Measurements from ENCODE around the gene KRT72.

DNA sequence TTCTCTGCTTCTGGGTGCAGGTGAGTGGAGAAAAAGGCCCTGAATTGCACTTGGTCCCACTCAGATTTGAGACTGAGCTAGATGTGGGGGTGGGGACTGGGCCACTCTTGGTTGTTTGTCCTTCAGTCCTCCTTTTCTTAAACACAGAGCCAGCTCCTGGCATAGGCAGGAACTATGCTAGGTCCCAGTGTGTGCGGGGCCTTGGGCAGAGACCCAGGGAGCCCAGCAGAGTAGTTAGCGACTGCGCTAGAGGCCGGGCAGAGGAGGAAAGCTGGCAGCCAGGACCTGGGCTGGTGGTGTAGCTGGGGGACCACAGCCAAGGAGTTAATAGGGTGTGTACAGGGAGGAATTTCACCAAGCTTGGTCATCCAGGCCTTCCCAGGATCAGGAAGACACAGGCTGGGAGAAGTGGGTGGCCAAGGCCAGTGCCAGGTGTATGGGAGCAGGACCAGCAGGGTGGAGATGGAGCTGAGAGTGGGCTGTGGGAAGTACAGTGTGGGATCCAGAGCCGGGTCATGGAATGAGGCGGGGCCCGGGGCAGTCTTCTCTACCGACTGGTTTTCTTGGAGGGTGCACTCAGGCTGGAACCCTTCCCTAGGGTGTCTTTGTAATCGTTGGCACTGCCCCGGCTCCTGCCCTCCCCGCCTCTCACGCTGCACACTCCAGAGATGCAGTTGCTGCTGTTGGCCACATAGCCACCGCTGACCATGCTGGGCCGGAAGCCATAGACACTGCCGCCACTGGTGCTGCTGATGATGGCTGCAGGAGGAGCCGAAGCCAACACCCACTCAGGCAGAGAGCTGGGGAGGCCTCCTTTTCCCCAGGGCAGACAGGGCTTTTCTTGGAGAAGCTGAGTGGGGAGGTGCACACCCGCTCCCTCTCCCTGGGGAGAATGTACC, 57.0 kb downstream of the KRT72 start:
- TF ChIP-seq POLR2A (IDR thresholded peaks at IDR 0.05; ENCODE audit: low read depth, low read length) (no peak), POU2F2 (IDR thresholded peaks at IDR 0.05; ENCODE audit: low read depth, low read length) (no peak)

All from GM12891 (cell line).